OCI-LY3 (cell line): Measurements from ENCODE around the gene AGMAT.

ENCODE experiments used
- EZH2phosphoT487 ChIP-seq: fragments of 200-600 bp; shearing (Covaris generic); IDR thresholded peaks from 2 replicates; pipeline ENCODE4 v1.6.1; 2018; ENCODE audit warnings: antibody characterized with exemption, mixed run types, low read depth
- TF ChIP-seq, protein P1 (sequence below): fragments of 200-600, 300-600 bp; sonication (generic); IDR thresholded peaks from 2 replicates; pipeline ENCODE4 v1.5.1; 2014; ENCODE audit warnings: antibody characterized with exemption, low read length, low read depth

DNA sequence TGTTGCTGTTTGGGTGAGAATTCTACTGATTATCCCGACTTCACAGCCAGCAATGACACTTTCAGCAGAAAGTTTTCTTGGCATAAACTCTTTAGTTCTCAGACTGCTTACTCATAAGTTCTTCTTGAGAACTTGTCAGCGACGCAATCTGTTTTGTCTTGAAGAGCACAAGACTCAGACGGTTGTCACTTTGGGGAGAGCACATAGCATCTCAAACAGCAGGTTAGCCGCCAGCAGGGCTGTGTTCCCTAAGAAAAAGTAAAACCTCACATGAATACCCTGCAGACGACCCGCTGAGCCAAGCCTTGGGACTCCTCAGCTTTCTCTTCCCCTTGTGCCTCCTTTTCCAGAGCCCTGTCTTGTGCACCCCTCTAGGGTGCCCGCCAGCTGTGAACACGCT is 11.4 kb downstream of the AGMAT start:
- TF ChIP-seq, protein P1, sequence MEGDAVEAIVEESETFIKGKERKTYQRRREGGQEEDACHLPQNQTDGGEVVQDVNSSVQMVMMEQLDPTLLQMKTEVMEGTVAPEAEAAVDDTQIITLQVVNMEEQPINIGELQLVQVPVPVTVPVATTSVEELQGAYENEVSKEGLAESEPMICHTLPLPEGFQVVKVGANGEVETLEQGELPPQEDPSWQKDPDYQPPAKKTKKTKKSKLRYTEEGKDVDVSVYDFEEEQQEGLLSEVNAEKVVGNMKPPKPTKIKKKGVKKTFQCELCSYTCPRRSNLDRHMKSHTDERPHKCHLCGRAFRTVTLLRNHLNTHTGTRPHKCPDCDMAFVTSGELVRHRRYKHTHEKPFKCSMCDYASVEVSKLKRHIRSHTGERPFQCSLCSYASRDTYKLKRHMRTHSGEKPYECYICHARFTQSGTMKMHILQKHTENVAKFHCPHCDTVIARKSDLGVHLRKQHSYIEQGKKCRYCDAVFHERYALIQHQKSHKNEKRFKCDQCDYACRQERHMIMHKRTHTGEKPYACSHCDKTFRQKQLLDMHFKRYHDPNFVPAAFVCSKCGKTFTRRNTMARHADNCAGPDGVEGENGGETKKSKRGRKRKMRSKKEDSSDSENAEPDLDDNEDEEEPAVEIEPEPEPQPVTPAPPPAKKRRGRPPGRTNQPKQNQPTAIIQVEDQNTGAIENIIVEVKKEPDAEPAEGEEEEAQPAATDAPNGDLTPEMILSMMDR = no peak
- TF ChIP-seq EZH2phosphoT487 = no peak
